ENCODE data around the gene PEMT.

DNA sequence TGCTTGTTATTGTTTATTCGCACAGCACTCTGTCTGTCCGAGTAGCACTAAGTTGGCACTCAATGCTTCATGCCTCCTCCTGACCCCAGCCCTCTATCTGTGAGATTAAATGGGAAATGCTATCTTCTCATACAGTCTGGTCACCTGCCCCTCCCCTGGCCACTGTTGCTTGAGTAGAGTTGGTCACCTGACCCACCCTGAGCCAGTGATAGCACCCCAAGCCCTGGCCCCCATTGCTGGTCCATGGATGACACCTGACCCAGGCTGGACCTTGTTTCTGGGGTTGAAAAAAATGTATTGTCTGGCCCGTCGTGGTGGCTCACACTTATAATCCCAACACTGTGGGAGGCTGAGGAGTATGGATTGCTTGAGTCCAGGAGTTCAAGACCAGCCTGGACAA is 8.5 kb upstream of the PEMT start:
- TF ChIP-seq, protein P1, sequence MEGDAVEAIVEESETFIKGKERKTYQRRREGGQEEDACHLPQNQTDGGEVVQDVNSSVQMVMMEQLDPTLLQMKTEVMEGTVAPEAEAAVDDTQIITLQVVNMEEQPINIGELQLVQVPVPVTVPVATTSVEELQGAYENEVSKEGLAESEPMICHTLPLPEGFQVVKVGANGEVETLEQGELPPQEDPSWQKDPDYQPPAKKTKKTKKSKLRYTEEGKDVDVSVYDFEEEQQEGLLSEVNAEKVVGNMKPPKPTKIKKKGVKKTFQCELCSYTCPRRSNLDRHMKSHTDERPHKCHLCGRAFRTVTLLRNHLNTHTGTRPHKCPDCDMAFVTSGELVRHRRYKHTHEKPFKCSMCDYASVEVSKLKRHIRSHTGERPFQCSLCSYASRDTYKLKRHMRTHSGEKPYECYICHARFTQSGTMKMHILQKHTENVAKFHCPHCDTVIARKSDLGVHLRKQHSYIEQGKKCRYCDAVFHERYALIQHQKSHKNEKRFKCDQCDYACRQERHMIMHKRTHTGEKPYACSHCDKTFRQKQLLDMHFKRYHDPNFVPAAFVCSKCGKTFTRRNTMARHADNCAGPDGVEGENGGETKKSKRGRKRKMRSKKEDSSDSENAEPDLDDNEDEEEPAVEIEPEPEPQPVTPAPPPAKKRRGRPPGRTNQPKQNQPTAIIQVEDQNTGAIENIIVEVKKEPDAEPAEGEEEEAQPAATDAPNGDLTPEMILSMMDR (conservative IDR thresholded peaks at IDR 0.05; ENCODE audit: low read depth in 2 of 2), result no peak
- TF ChIP-seq POLR2AphosphoS5 (IDR thresholded peaks at IDR 0.05; ENCODE audit: low read depth), result no peak
- TF ChIP-seq EZH2 (IDR thresholded peaks at IDR 0.05; ENCODE audit: low read depth, unreplicated experiment), result no peak
